Gastroesophageal sphincter (tissue), 4 donors: Measurements from ENCODE around the gene H2AZ1. TPM values are rescaled to one million over a fixed set of nuclear protein-coding genes. Genes with fewer than 3 reads are reported as not detected.

ENCODE experiments used
- ATAC-seq: fragments of 150-250 bp; one replicate; pipeline ENCODE4 v1.9.1; 2016; ENCODE audit warnings: mild to moderate bottlenecking, moderate library complexity
- H3K27ac ChIP-seq, 4 donors: fragments of 200-600 bp; sonication (generic) in 3 of 4; 1 replicate in 3 of 4; 2 replicates in 1 of 4; pipeline ENCODE4 v1.5.1; 2016 to 2019
- H3K27me3 ChIP-seq: fragments of 200-600 bp; sonication (generic); one replicate; pipeline ENCODE4 v1.5.1; 2019
- H3K36me3 ChIP-seq, 2 donors: fragments of 200-600 bp; sonication (generic); one replicate each; pipeline ENCODE4 v1.5.1; 2019; ENCODE audit warnings: control low read depth in 1 of 2
- H3K4me1 ChIP-seq, 3 donors: fragments of 200-600 bp; sonication (generic); 1 replicate in 2 of 3; 2 replicates in 1 of 3; pipeline ENCODE4 v1.5.1; 2016 to 2019; ENCODE audit warnings: control low read depth in 2 of 3
- H3K4me3 ChIP-seq, 2 donors: fragments of 200-600 bp; sonication (generic); one replicate each; pipeline ENCODE4 v1.5.1; 2019; ENCODE audit warnings: mild to moderate bottlenecking in 1 of 2, moderate library complexity in 1 of 2
- H3K9me3 ChIP-seq, 3 donors: fragments of 200-600 bp; sonication (generic); one replicate each; pipeline ENCODE4 v1.5.1; 2017 to 2019; ENCODE audit warnings: control low read depth in 2 of 3
- CTCF ChIP-seq, 4 experiments: fragments of 200-600 bp in 2 of 4; fragments of 450-650 bp in 2 of 4; sonication (generic) in 1 of 4; IDR thresholded peaks; one replicate each; pipeline ENCODE4 v1.5.1; 2017 to 2019; ENCODE audit warnings: antibody characterized with exemption in 4 of 4, mild to moderate bottlenecking in 2 of 4, moderate library complexity in 2 of 4
- EP300 ChIP-seq: sonication (generic); formaldehyde crosslinking; IDR thresholded peaks from one replicate; pipeline ENCODE4 v1.6.1; 2017; ENCODE audit warnings: antibody characterized with exemption, mild to moderate bottlenecking
- POLR2A ChIP-seq, 2 donors: fragments of 450-650 bp; IDR thresholded peaks; one replicate each; pipeline ENCODE4 v1.6.1; 2017; ENCODE audit warnings: antibody characterized with exemption in 2 of 2, mild to moderate bottlenecking in 2 of 2, moderate library complexity in 1 of 2
- POLR2AphosphoS5 ChIP-seq: sonication (generic); formaldehyde crosslinking; IDR thresholded peaks from one replicate; pipeline ENCODE4 v1.6.1; 2017; ENCODE audit warnings: antibody characterized with exemption
- WGBS, 2 donors: methylation state at CpG; one replicate each; pipeline ENCODE4 v1.1.5; 2018; ENCODE audit warnings: low coverage in 1 of 2; 5-methylcytosine and 5-hydroxymethylcytosine counted together
- total RNA-seq, 4 donors: library from RNA; depleted of rRNA; stranded (reverse); fragments of >200 nt; gene quantifications; one replicate each; pipeline ENCODE4 v1.1.0, GENCODE V29; 2016

The H2AZ1 gene
- total RNA-seq, 4 donors from 2014 or later: 193 to 364 (median 279) TPM

- TF ChIP-seq POLR2A (IDR thresholded peaks at IDR 0.05): no peak
- no peak for TF ChIP-seq POLR2AphosphoS5
- no peak for TF ChIP-seq EP300
- TF ChIP-seq CTCF (IDR thresholded peaks at IDR 0.05): no peak
Measured at GRCh38 chr4:99915449-99915848, 34.6 kb downstream of the H2AZ1 start.

More at GRCh38 chr4:99915449-99915848, 34.6 kb downstream of the H2AZ1 start:
- no peak for ATAC-seq
- WGBS, 2 donors: 85 to 87% methylated on average over 1 to 2 of the region's 2 CpGs
- Histone ChIP-seq H3K27ac (no peak overlapping the region), H3K27me3 (no peaks in the 10 kb centered on the region), H3K36me3 (peaks cover 2 to 40% of the 10 kb centered on the region in 2 donors), H3K9me3 (peaks cover 0 to 7% (median 0%) of the 10 kb centered on the region in 3 donors), H3K4me3 (no peak overlapping the region), H3K4me1 (no peaks in the 10 kb centered on the region)

Other genes starting within 250 kb of the H2AZ1 start
- gene DAPP1, start 133.4 kb downstream of the H2AZ1 start, total RNA-seq: 1 to 10 TPM in 3 of 4 donors, under 1 TPM in 1; 0.73 to 6.3 (median 1.8) TPM
- gene LAMTOR3, start 55.8 kb downstream of the H2AZ1 start, total RNA-seq: 10 to 100 TPM; 34.5 to 64.8 (median 53.1) TPM
- gene DNAJB14, start 3.7 kb downstream of the H2AZ1 start, total RNA-seq: 100 to 1,000 TPM in 1 of 4 donors, 10 to 100 TPM in 3; 37.3 to 116 (median 44.2) TPM
- gene DDIT4L, start 240.2 kb upstream of the H2AZ1 start, total RNA-seq: 1 to 10 TPM in 3 of 4 donors, under 1 TPM in 1; 0.77 to 5.0 (median 3.0) TPM